Activated T-cell treated with anti-CD3 and anti-CD28 coated beads for 24 hours (primary cell): ENCODE results near the gene ID3.

Experiments
- DNase-seq: peaks from one replicate; pipeline ENCODE4 v3.0.0-alpha.2; 2020; ENCODE audit warnings: low read depth

The ID3 gene, protein sequence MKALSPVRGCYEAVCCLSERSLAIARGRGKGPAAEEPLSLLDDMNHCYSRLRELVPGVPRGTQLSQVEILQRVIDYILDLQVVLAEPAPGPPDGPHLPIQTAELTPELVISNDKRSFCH

DNA sequence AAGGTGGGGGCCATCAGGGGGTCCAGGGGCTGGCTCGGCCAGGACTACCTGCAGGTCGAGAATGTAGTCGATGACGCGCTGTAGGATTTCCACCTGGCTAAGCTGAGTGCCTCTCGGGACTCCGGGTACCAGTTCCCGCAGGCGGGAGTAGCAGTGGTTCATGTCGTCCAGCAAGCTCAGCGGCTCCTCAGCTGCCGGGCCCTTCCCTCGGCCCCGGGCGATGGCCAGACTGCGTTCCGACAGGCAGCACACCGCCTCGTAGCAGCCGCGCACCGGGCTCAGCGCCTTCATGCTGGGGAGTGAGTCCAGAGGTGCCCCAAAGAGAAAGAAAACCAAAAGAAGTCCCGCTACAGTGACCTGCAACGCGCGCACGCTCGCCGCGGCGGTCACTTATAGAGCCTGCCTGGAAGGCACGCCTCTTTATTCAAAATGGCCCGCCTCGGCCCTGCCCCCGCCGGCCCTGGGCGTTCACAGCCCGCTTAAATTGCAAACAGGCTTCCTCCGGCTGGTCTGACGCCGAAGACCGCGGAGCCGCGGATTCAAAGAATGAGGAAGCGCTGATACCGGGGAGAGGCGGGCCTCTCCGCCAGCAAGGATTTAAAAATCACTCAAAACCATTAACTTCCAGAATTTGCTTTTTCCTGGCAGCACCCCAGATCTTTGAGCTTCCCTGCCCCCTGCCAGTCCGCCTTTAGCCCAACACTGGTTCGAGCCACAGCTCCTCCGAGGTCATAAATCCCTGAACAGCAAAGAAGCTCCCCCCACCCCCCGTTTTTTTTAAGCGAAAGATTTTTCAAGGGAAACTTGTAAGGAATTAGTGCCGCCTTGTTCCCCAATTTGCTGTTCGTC lies at the start of gene ID3:
ID3 (minus strand) TSS at position 366 of the 849 bp plus-strand sequence; CDS start at position 291, 75 bp downstream.
- DNase-seq, result peak; percentile 82

GRCh38 chr1:23607944-23608343 lies 48.6 kb upstream of the ID3 start:
- no peak for DNase-seq

GRCh38 chr1:23601968-23602876 lies 42.9 kb upstream of the ID3 start:
- DNase-seq, result no peak

DNA sequence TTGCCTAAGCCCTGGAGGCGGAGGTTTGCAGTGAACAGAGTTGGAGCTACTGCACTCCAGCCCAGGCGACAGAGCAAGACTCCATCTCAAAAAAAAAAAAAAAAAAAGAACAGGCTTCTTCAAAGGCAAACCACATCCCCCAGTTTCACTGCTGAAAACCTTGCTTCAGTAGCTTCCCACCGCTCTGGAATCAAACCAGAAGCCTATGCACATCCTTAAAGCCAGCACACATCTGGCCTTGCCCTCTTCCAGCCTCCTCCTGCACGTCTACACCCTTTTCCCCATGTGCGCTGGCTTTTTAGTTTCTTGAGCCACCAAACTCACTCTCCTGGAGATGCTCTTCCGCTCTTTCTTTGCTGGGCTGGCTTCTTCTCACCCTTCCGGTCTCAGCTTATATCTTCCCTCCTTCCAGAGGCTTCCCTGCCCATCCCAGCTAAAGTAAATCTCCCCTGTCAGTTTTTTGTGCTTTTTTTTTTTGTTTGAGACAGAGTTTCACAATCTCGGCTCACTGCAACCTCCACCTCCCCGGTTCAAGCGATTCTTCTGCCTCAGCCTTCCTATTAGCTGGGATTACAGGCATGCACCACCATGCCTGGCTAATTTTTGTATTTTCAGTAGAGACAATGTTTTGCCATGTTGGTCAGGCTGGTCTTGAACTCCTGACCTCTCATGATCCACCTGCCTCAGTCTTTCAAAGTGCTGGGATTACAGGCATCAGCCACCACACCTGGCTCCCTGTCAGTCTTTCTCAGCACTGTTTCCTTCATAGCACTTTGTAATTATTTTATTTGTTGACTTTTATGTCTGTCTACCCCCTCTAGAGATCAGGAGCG lies 42.0 kb upstream of the ID3 start:
- no peak for DNase-seq

DNA sequence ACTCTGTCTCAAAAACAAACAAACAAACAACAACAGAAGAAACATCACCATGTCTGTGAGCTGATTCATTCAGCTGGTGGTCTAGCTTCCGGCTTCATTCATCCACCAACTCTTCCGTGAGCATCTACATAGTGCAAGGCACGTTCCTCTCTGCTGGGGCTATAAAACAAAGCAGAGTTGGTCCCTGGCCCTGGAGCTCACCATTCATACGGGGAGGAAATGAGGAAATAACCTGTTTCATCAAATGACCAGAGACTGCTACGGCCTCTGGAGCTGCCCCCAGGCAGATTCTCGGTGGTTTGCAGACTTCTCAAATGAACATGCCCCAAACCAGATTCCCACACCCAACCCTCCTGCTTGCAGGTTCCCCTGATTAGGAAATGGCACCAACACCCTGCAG lies 41.0 kb upstream of the ID3 start:
- no peak for DNase-seq

DNA sequence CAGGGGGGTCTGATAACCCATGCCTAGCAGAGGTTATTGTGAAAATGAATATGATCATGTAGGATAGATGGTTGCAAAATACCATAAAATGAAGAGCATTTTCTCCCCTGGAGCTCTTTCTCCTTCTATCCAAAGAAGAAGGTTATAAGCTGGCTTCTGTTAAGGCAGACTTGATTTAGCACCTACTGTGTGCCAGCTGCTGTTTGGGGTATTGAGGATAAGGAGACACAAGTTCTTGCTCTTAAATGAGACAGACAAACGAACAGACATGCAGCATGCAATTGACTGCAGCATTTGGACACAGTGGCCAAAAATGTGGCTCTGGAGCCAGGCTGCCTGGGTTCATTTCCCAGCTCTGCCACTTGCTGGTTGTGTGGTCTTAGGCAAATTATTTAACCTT lies 39.8 kb upstream of the ID3 start:
- DNase-seq, result no peak

- DNase-seq, result no peak
These were observed 39.1 kb upstream of the ID3 start for GRCh38 chr1:23598424-23598823.

DNA sequence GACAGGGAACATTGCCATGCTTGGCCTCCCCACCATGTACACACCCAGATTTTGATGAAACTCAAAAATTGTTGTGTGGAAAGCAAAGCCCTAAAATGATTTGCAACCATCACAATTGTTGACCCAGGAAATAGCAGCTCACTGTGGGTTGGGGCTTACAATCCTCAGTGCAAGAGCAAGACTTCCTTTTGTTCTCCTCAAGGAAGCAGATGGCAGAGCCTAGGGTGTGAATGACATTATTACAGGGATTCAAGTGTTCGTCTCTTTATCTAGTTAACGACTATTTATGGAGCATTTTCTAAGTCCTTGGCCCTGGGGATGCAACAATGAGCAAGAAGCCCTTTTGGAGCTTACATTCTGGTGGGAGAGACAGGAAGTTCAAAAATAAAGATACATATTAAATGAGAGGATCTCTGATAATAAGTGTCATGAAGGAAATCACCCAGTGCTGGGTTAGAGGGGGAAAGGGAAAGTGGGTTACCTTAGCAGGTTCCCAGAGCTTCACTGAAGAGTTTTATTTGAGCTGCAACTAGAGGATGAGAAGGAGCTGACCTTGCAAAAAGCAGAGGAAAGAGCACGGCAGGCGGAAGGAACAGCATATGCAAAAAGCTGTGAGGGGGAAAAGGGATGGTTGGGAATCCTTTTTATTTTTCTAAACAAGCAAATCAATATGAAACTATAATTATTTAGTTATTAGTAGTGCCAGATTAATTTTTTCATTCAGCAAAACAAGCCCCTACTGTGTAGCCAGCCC lies 38.5 kb upstream of the ID3 start:
- no peak for DNase-seq

DNA sequence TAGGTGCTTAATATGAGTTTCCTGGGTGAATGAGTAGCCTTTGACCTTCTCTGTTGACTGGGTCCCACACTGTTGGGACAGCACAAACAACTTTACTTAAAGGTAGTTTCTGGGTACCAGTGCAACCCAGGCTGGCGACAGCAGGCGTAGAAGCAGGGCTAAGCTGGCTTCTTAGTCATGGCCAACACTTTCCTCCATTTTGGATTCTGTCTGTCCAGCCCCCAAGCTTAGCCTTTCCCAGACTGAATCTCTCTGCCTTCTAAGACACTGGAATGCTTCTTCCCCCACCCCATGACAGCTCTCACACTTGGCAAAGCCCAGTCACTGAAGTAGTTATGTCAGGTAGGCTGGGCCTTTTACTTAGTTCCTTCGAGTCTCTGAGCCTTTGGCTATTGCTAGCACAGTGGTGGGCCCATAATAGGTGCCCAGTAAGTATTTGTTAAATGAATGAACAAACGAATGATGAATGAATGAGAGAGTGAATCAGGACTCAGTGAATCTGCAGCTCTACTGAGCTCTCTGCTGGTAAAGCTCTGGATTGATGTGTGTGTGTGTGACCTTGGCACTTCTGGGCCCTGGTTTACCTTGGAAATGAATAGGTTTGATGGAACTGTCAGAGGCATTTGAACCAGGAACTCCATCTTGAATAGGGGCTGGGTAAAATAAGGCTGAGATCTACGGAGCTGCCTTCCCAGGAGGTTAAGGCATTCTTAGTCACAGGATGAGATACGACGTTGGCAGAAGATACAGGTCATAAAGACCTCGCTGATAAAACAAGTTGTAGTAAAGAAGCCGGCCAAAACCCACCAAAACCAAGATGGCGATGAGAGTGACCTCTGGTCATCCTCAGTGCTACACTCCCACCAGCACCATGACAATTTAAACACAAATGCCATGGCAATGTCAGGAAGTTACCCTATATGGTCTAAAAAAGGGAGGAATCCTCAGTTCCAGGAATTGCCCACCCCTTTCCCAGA lies 37.4 kb upstream of the ID3 start:
- DNase-seq, result no peak

DNA sequence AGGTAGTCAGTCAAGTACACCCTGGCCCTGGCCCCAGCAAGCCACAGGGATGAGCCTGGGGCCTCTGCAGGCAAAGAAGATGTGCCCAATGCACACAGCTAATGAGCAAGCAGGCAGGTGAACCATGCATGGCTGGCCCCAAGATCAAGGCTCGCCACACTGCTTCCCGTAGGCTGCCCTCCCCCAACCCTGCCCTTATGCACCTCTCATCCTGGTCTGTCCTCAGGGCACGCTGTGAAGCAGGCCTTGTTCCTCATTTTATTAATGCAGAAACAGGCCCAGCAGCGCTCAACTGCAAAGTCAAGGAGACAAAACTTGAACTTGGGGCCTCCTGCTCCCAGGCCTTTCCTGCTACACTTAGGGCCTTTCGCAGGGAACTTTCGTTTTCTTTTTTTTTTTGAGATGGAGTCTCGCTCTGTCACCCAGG lies 35.6 kb upstream of the ID3 start:
- no peak for DNase-seq

GRCh38 chr1:23594149-23594907 lies 35.0 kb upstream of the ID3 start:
- DNase-seq, result no peak

- no peak for DNase-seq
These were observed 34.4 kb upstream of the ID3 start for GRCh38 chr1:23593556-23594148.

DNA sequence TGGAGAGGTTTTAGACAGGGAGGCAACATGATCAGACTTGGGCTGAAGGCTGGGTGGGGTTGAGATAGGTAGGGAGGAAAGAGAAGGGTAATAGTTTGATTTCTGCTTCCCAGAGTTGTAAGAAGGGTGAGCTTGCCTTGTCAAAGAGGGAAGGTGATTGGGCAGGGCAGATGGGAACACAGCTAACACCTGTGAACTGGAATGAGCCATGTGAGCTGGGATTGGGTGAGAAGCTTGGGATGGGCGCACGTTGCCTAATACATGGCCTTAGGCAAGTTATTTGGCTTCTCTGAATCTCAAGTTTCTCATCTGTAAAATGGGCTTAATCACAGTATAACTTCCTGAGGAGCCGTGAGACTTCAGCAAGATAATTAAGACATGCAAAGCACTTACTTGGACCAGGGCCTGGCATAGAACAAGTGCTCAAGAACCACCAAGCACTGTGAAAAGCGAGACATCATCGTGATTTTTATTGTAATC lies 33.8 kb upstream of the ID3 start:
- DNase-seq, result no peak

DNA sequence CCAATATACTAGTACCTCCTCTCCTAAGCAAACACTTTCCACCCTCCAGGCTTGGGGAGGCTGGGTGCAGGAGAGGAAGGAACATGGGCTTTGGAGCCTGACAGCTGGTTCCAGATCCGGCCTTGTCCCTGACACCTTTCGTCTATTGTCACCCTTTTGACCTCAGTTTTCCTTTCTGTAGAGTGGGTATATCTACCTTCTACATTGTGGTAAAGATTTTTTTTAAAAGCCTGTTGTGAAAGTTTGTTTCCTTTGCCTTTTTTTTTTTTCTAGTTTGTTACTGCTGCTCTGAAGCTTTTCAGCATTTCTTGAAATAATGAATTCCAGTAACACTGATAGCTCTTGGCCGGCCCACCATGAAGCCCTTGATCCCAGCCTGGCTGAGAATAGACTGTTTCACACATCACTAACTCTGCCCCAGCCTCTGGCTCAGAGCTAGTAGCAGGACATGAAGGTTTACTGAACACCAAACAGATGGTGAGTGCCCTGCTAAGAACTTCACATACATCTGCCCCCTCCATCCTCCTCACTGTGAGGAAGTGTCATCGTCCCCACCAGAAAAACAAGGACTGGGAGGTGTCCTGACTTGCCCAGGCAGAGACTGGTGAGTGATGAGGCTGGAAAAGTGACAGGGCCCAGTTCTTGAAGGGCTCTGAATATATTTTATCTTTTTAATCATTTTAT lies 33.0 kb upstream of the ID3 start:
- DNase-seq, result no peak

DNA sequence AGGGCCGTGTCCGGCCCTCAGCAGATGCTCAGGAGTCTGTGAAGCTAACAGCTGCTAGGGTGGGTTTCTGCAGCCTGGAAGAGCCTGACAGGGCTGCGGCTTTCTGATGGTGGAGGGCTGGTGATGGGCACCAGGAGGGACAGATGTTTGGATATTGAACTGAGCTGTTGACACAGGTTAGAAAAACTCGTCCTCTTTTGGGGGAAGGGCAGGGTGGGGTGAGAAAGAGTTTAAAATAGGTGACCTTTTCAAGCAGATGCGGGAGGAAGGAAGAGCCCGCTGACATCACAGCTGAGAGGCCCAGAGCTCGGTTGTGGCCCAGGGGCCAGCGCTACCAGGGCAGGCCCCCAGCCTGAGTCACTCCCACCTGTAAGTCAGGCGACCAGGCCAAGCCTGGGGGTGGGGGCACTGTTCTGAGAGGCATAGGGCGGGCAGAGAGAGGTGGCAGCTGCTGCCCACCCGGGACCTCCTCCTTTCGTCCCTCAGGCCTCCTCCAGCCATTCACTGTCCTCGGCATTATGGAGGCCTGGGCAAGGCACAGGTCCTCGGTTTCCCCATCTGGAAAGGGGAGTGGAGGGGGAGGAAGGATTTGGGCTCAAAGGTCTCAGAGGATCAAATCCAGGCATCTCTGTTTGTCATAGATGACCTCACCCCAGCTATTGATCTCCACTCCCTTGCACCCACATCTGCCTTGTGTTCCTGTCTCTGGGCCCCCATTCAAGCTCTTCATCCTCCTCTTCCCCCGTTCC lies 32.3 kb upstream of the ID3 start:
- DNase-seq, result peak; percentile 32

DNA sequence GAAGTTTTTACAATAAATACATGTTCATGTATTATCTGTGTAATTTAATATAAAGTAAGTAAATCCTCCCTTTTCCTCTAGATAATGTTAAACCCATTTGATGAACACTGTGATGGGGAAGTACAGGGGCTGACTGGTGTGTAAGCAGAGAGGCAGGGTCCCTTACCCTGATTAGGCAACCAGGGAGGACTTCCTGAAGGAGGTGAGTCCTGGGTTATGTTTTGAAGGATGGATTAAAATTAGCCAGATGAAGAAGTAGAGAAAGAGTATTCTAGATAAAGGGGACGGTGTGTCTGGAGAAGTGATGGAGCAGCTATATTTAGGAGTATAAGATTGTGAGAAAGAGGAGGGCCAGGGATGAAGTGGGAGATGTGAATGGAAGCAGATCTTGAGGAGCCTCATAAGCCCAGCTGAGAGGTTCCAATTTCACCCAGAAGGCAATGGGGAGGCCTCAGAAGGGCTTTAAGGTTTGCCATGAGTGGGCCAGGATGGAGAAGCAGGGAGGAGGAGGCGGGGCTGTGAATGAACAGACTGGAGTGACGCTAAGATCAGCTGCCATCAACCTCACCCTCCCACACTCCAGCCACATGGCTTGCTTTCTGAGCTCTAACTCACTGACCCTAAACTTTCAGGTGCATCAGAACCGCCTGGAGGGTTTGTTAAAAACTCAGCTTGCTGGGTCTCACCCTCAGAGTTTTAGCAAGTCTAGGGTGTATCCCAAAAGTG lies 30.9 kb upstream of the ID3 start:
- no peak for DNase-seq

- no peak for DNase-seq
These were observed 30.3 kb upstream of the ID3 start for GRCh38 chr1:23589585-23589986.
